Measurements from ENCODE around the gene SASH1.

Gene SASH1

GRCh38 chr6:148497257-148497656 is 154.6 kb downstream of the SASH1 start:
- no peak for TF ChIP-seq CTCF (conservative IDR thresholded peaks at IDR 0.05; ENCODE audit: low read depth, low read length)
- DNase-seq (ENCODE audit: low read depth), result peak; percentile 42
- H3K4me3 ChIP-seq (ENCODE audit: low read depth, low read length), result no peak overlapping the region

- TF ChIP-seq CTCF (conservative IDR thresholded peaks at IDR 0.05; ENCODE audit: low read depth, low read length), result no peak
- DNase-seq (ENCODE audit: low read depth), result no peak
Observed at GRCh38 chr6:148497717-148498116, 155.1 kb downstream of the SASH1 start.

DNA sequence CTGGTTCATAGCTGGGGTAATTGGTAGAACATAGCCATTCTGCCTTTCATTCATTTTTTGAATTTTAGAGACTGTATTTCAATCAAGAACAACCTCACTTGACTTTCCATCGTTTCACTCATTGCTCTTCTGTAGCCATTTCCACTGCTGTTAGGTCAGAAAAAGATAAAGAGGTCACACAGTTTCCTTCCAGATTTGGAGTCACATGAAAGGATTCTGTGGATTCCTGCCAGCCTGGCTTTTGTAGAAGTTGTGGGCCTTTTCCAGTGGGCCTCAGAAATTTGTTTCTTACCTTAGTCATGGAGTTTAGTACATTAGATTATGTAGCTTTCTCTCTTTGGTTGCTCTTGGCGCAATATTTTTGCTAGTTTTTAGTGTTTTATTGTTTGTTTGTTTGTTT is 157.8 kb downstream of the SASH1 start:
- H3K4me3 ChIP-seq (ENCODE audit: low read depth, low read length), result no peak overlapping the region
- TF ChIP-seq CTCF (conservative IDR thresholded peaks at IDR 0.05; ENCODE audit: low read depth, low read length), result no peak
- no peak for DNase-seq (ENCODE audit: low read depth)

More at GRCh38 chr6:148497717-148498116, 155.1 kb downstream of the SASH1 start:
- H3K4me3 ChIP-seq (ENCODE audit: low read depth, low read length), result no peak overlapping the region

GRCh38 chr6:148501178-148501590 is 158.5 kb downstream of the SASH1 start:
- no peak for TF ChIP-seq CTCF (conservative IDR thresholded peaks at IDR 0.05; ENCODE audit: low read depth, low read length)
- no peak overlapping the region for H3K4me3 ChIP-seq (ENCODE audit: low read depth, low read length)
- DNase-seq (ENCODE audit: low read depth), result peak; percentile 85

DNA sequence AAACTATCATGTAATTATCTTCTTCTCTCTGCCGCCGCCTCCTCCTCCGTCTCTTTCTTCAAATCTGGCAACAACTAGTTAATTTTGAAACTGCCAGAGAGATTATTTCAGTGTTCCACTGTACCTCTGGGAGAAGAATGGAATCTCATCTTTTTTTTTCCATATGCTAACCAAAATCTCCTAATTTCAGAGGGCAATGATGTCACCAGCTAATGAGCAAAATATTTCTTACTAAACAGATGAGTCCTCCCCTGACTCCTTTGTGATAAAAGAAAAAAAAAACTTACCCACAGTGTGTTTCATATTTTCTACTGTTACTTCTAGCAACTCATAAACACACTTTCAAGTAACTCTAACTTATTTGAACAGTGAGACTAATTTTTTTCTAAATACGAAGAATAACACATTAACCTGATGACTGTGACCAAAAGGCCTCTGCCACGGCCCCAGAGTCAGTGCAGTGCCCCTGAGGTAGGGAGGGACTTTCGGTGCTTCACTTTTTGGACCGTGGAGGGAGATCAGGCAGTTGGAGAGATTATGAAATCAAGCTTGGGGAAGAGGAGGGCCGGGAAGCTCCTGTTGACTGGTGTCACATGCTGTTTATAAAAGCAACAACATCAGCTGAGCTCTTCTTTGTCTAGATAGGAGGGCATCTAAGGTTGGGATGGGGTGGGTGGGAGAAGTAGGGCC is 159.6 kb downstream of the SASH1 start:
- peak; percentile 48 for DNase-seq (ENCODE audit: low read depth)
- no peak overlapping the region for H3K4me3 ChIP-seq (ENCODE audit: low read depth, low read length)
- no peak for TF ChIP-seq CTCF (conservative IDR thresholded peaks at IDR 0.05; ENCODE audit: low read depth, low read length)

DNA sequence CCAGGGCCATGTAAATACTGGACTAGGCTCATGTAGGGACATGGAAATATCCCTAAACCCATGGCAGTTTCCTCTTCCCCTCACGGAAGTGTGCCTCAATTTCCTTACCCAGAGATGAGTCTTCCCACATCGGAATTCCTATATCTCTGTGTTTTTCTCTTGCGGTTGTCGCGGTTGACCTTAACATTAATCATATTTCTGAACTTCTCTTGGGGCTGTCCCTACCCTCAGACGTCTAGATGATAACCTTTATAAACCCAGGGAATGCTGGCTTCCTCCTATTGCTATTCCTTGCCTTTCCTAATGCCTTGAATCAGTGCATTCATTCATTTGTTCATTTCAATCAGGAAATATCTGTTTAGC is 160.1 kb downstream of the SASH1 start:
- DNase-seq (ENCODE audit: low read depth), result no peak
- no peak overlapping the region for H3K4me3 ChIP-seq (ENCODE audit: low read depth, low read length)
- no peak for TF ChIP-seq CTCF (conservative IDR thresholded peaks at IDR 0.05; ENCODE audit: low read depth, low read length)

DNA sequence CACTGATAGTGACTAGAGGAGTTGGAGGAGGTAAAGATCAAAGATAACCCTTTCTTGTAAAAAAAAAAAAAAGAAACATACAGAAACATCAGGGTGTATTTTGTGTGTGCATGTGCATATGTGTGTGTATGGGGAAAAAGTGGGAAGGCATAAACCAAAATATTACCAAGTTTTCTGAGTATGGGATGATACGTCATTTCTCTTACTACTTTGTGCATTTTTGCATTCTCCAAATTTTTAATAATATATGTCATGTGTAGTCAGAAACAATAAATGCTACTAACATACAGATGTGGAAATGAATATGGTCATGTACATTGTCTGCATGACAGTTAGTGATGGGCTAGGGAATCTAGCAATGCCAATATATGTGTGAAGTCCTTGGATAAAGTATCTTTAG is 161.1 kb downstream of the SASH1 start:
- no peak for TF ChIP-seq CTCF (conservative IDR thresholded peaks at IDR 0.05; ENCODE audit: low read depth, low read length)
- no peak for DNase-seq (ENCODE audit: low read depth)
- no peak overlapping the region for H3K4me3 ChIP-seq (ENCODE audit: low read depth, low read length)
